ENCODE data around the gene PRSS21. TPM values are rescaled to one million over a fixed set of nuclear protein-coding genes. Genes with fewer than 3 reads are reported as not detected.

PRSS21 gene
- total and polyA plus RNA-seq, 10 of the 15 experiments (the other 5 are each of a cell fraction or from before 2014, with no cell fraction given) = 5.3 to 73.4 (median 40.1) TPM; not detected in 1

GRCh38 chr16:2777231-2777902, 39.7 kb upstream of the PRSS21 start, which contains the start of gene ELOB:
Gene ELOB (minus strand): TSS chr16:2777280. CDS start chr16:2777239, 41 bp downstream.
- FAIRE-seq (no peak), DNase-seq (ENCODE audit: low read depth, low spot score) (no peak), ATAC-seq (peak; percentile 94)
- CTCF ChIA-PET = no interaction called here
- H3K4me2 ChIP-seq (ENCODE audit: control insufficient read depth, insufficient read depth) = peak within 1 kb of the TSS; percentile 96
- H4K20me1 ChIP-seq (ENCODE audit: control insufficient read depth, insufficient read depth) = no peaks in the 10 kb centered on the region
- TSS peak; percentile 87 for BruUV-seq (replicated peaks)
- POLR2A ChIA-PET = interaction anchor here (1.2 to 3.9 kb wide), 3 partner anchors 23 to 26 kb away, joined by 4 to 27 read pairs (median 8); partner anchors contain the start of gene SRRM2
- peaks cover 1 to 4% of the 10 kb centered on the region in 2 experiments; a peak in 2 of 4 replicates for H3K36me3 ChIP-seq (ENCODE audit: control insufficient read depth in 2 of 2, insufficient read depth in 2 of 2, low read length in 1 of 2)
- H2AFZ ChIP-seq (ENCODE audit: control insufficient read depth, low read depth, low read length) = peak within 1 kb of the TSS; percentile 81
- SMC1A ChIA-PET (ENCODE audit: uncharacterized antibody, unreplicated experiment) = interaction anchor here (1.8 kb wide), 1 partner anchor 25 kb away, joined by 7 read pairs; the partner anchor contains the start of gene SRRM2
- peaks cover 30% of the 10 kb centered on the region for H3K79me2 ChIP-seq (ENCODE audit: control insufficient read depth, insufficient read depth, low read length)
- no peaks in the 10 kb centered on the region for H3K9me3 ChIP-seq (replicated peaks; ENCODE audit: control insufficient read depth, insufficient read depth, low read length)
- H3K4me1 ChIP-seq (ENCODE audit: control insufficient read depth, insufficient read depth, low read length) = 0 out of 2 replicates have a peak, but pooled peaks cover 4% of the 10 kb centered on the region
- H3K9ac ChIP-seq (ENCODE audit: control insufficient read depth, insufficient read depth, low read length) = peak within 1 kb of the TSS; percentile 99
- intact Hi-C loops (cut with micrococcal nuclease; ENCODE audit: unreplicated experiment) (loop anchor here (2.0 kb wide), 1 partner anchor 25 kb away; the partner anchor contains the start of gene SRRM2), in situ Hi-C loops (cut with MboI) (no loop called here)
- H3K27me3 ChIP-seq (replicated peaks in 1 of 2; ENCODE audit: control insufficient read depth in 2 of 2, insufficient read depth in 2 of 2, low read length in 1 of 2) = no peaks in the 10 kb centered on the region
- peak within 1 kb of the TSS; percentile 99 for H3K27ac ChIP-seq (ENCODE audit: control insufficient read depth, insufficient read depth)
- peak within 1 kb of the TSS; percentile 89 for H3K4me3 ChIP-seq
- RAD21 ChIA-PET (ENCODE audit: unreplicated experiment) = interaction anchor here (1.6 kb wide), 1 partner anchor 24 kb away, joined by 4 read pairs; no protein-coding TSS in a partner anchor
- WGBS (ENCODE audit: insufficient coverage, insufficient replicate concordance, low lambda C conversion rate, missing lambda C conversion rate) = under 1% methylated on average over 40 of the region's 70 CpGs
- TF ChIP-seq ZNF687 (IDR thresholded peaks at IDR 0.05) (peak; percentile 63), RCOR1 (conservative IDR thresholded peaks at IDR 0.05; ENCODE audit: low read depth, low read length) (no peak), MLLT1 (IDR thresholded peaks at IDR 0.05) (peak; percentile 64), MXI1 (IDR thresholded peaks at IDR 0.05; ENCODE audit: low read depth, low read length) (0 out of 2 replicates have a peak, but pooled peaks have one; percentile 54), CBFB (IDR thresholded peaks at IDR 0.05; ENCODE audit: low read depth) (peak; percentile 46), ZNF24 (IDR thresholded peaks at IDR 0.05) (no peak), ATF3 (IDR thresholded peaks at IDR 0.05; ENCODE audit: borderline replicate concordance, extremely low read depth, low read depth, low read length) (0 out of 2 replicates have a peak, but pooled peaks have one; percentile 5), SIX5 (IDR thresholded peaks at IDR 0.05; ENCODE audit: low read depth, low read length, severe bottlenecking) (peak; percentile 53), NR2C1 (IDR thresholded peaks at IDR 0.05) (peak; percentile 80), ASH2L (IDR thresholded peaks at IDR 0.05; ENCODE audit: borderline replicate concordance, low read depth) (no peak), MTA3 (IDR thresholded peaks at IDR 0.05; ENCODE audit: borderline replicate concordance, low read length) (no peak), TARDBP (IDR thresholded peaks at IDR 0.05; ENCODE audit: borderline replicate concordance) (no peak), NRF1 (conservative IDR thresholded peaks at IDR 0.05; ENCODE audit: low read depth, low read length) (peak; percentile 53), IKZF1 (conservative IDR thresholded peaks at IDR 0.05) (peak; percentile 80), DPF2 (IDR thresholded peaks at IDR 0.05) (no peak; the same call in 1 of the 2 replicates), KAT2A (conservative IDR thresholded peaks at IDR 0.05; ENCODE audit: control insufficient read depth, low read depth, low read length) (no peak), LARP7 (IDR thresholded peaks at IDR 0.05) (peak; percentile 77), POLR2AphosphoS5 (IDR thresholded peaks at IDR 0.05; ENCODE audit: low read length) (peak; percentile 66; the same call in 1 of the 2 replicates), TCF3 (IDR thresholded peaks at IDR 0.05; ENCODE audit: borderline replicate concordance, insufficient read depth, low read depth, low read length) (0 out of 2 replicates have a peak, but pooled peaks have one; percentile 18)

All from GM12878 (cell line).